Ishikawa (cell line): ENCODE data around the gene HDLBP.

ENCODE experiments used
- CEBPB ChIP-seq: IDR thresholded peaks from 2 replicates; pipeline ENCODE4 v1.6.1; 2012
- EGR1 ChIP-seq: IDR thresholded peaks from 2 replicates; pipeline ENCODE4 v1.6.1; 2012
- FOXM1 ChIP-seq: IDR thresholded peaks from 2 replicates; pipeline ENCODE4 v1.6.1; 2012; ENCODE audit warnings: low read depth, borderline replicate concordance
- NFIC ChIP-seq: IDR thresholded peaks from 2 replicates; pipeline ENCODE4 v1.6.1; 2012
- RAD21 ChIP-seq: IDR thresholded peaks from 2 replicates; pipeline ENCODE4 v1.6.1; 2012; ENCODE audit warnings: low read depth
- REST ChIP-seq: IDR thresholded peaks from 2 replicates; pipeline ENCODE4 v1.6.1; 2012; ENCODE audit warnings: low read depth, mild to moderate bottlenecking
- TAF1 ChIP-seq: IDR thresholded peaks from 2 replicates; pipeline ENCODE4 v1.6.1; 2012; ENCODE audit warnings: low read depth, mild to moderate bottlenecking
- TCF12 ChIP-seq: IDR thresholded peaks from 2 replicates; pipeline ENCODE4 v1.6.1; 2012; ENCODE audit warnings: low read depth
- YY1 ChIP-seq: IDR thresholded peaks from 2 replicates; pipeline ENCODE4 v1.6.1; 2012; ENCODE audit warnings: low read depth
- ZBTB7A ChIP-seq: IDR thresholded peaks from 2 replicates; pipeline ENCODE4 v1.6.1; 2012; ENCODE audit warnings: low read depth
- TF ChIP-seq, protein P1 (sequence below): IDR thresholded peaks from 2 replicates; pipeline ENCODE4 v1.6.1; 2012

GRCh38 chr2:241183221-241183620, 132.3 kb downstream of the HDLBP start:
- TF ChIP-seq EGR1 (no peak), RAD21 (no peak), NFIC (no peak), YY1 (no peak), TCF12 (no peak), TAF1 (no peak), ZBTB7A (no peak), FOXM1 (no peak), CEBPB (no peak), REST (no peak)
- TF ChIP-seq, protein P1, sequence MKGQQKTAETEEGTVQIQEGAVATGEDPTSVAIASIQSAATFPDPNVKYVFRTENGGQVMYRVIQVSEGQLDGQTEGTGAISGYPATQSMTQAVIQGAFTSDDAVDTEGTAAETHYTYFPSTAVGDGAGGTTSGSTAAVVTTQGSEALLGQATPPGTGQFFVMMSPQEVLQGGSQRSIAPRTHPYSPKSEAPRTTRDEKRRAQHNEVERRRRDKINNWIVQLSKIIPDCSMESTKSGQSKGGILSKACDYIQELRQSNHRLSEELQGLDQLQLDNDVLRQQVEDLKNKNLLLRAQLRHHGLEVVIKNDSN: no peak
